ENCODE results near the gene IGF2R.

- TF ChIP-seq CTCF (IDR thresholded peaks at IDR 0.05; ENCODE audit: low read depth, low read length): no peak
- TF ChIP-seq EZH2phosphoT487 (IDR thresholded peaks at IDR 0.05; ENCODE audit: low read depth): no peak
These were observed 178.3 kb downstream of the IGF2R start for GRCh38 chr6:160147146-160147536.
